Small intestine (tissue), 7 donors: ENCODE results near the gene SLIT1. TPM values are rescaled to one million over a fixed set of nuclear protein-coding genes. Genes with fewer than 3 reads are reported as not detected.
"Not testable (repeated sequence)": the region's sequence is repeated elsewhere in the genome, so short reads cannot be mapped to it uniquely, and the experiment has no call there.

ENCODE experiments used
- DNase-seq, 2 donors: peaks; one replicate each; pipeline versions ENCODE4 v3.0.0 to v3.0.0-alpha.2; 2013
- FAIRE-seq: peaks from 2 replicates; lab custom pipeline; 2012; peaks lifted over from hg19 to GRCh38; lab: Jason Lieb, UNC
- H3K27ac ChIP-seq, 3 donors: one replicate each; pipeline ENCODE4 v1.5.1; 2013; ENCODE audit warnings: low read length in 2 of 3, mild to moderate bottlenecking in 2 of 3, control low read depth in 1 of 3, inconsistent platforms in 1 of 3, low read depth in 1 of 3, moderate library complexity in 1 of 3
- H3K27me3 ChIP-seq, 3 donors: one replicate each; pipeline ENCODE4 v1.6.1; 2013; ENCODE audit warnings: low read length in 3 of 3, inconsistent platforms in 1 of 3; ENCODE audit not compliant: control insufficient read depth in 3 of 3, insufficient read depth in 3 of 3
- H3K36me3 ChIP-seq, 3 donors: one replicate each; pipeline ENCODE4 v1.6.1; 2013; ENCODE audit warnings: low read length in 3 of 3, inconsistent platforms in 1 of 3, low read depth in 1 of 3, mild to moderate bottlenecking in 1 of 3, moderate library complexity in 1 of 3; ENCODE audit not compliant: control insufficient read depth in 3 of 3, insufficient read depth in 2 of 3
- H3K4me1 ChIP-seq, 3 donors: one replicate each; pipeline ENCODE4 v1.6.1; 2013; ENCODE audit warnings: low read length in 2 of 3, inconsistent platforms in 1 of 3, low read depth in 1 of 3, mild to moderate bottlenecking in 1 of 3, moderate library complexity in 1 of 3; ENCODE audit not compliant: control insufficient read depth in 3 of 3, insufficient read depth in 2 of 3
- H3K4me3 ChIP-seq, 3 donors: one replicate each; pipeline ENCODE4 v1.5.1; 2013; ENCODE audit warnings: low read length in 3 of 3, control low read depth in 1 of 3, inconsistent platforms in 1 of 3, low read depth in 1 of 3, mild to moderate bottlenecking in 1 of 3, moderate library complexity in 1 of 3
- H3K9me3 ChIP-seq, 2 donors: one replicate each; pipeline ENCODE4 v1.6.1; 2013; ENCODE audit warnings: low read depth in 1 of 2, low read length in 1 of 2; ENCODE audit not compliant: control insufficient read depth in 2 of 2, insufficient read depth in 1 of 2
- WGBS, 3 donors: extraction: QIAGEN DNeasy Blood & Tissue Kit; methylation state at CpG; one replicate each; pipeline ENCODE4 v1.1.7; 2013; 5-methylcytosine and 5-hydroxymethylcytosine counted together
- polyA plus RNA-seq, 4 donors: library from polyadenylated mRNA; stranded (reverse) in 3 of 4; unstranded in 1 of 4; fragments of 200-250 nt in 3 of 4; fragments of 120-200 nt in 1 of 4; gene quantifications; one replicate each; pipeline versions ENCODE4 v1.2.1 to v1.2.3, GENCODE V29; 2013
- donor health status: healthy with polysubstance abuse.
- donor health status: control.
- donor health status: control.
- donor health status: Bipolar disorder and iron deficiency.
- donor health status: healthy.

The SLIT1 gene
- polyA plus RNA-seq, 4 donors, result under 0.01 to 0.40 (median 0.12) TPM; not detected in 1

DNA sequence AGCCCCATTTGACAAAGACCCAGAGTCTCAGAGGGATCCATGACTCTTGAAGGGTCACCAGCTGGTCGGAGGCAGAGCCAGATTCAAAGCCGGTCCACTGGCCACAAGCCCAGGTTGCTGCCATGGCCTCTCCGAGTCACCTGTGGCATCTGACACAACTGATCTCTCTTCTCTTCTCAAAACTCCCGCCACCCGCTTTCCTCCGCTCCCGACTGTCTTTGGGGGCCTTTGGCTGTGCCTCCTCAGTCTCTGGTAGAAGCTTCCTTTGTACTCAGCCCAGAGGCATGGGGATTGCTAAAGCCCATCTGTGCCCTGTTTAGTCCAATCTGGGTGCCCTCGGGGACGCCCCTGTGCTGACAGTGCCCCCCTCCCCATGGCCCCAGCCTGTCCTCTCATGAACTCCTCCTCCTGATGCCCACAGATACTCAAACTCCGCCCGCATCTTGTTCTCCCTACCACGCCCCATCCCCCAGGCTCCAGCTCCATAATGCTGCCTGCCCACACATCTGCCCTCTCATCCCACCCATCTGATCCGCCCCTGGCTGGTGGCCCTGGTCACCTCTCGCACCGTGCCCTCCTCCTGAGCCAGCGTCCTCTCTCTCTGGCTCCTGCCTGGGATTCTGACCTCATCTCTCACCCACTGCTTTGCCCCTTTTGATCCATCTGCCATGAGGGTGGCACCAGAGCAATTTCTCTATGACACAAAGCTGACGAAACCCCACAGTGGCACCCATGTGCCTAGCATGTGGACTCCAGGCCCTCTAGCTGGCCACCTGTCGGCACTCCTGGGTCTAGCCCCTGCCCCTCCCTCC lies 150.6 kb downstream of the SLIT1 start:
- no peak for DNase-seq
- no peak for FAIRE-seq
- 86 to 90% (median 87%) methylated on average over 18 of the region's 18 CpGs for WGBS, 3 donors

DNA sequence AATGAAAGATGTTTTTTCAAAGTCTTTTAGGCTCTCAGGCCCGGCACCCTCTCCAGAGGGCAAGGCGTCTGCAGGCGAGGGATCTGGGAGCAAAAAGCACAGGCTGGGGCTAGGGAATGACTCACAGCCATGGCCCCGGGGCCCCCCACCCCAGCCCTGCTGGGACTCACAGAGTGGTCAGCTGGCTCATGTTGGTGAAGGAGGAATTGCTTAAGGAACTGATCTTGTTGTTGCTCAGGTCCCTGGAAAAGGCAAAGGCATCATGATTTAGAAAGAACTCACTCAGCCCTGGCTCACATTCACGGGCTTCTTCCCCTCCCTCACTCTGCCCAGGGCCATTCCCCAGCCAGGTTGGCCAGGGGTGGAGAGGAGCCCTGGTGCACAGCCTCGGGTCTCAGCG lies 151.5 kb downstream of the SLIT1 start:
- Histone ChIP-seq H3K27me3 (no peaks in the 10 kb centered on the region), H3K4me1 (peaks cover 0 to 3% (median 0%) of the 10 kb centered on the region in 3 donors), H3K9me3 (no peaks in the 10 kb centered on the region), H3K27ac (no peak overlapping the region), H3K36me3 (no peaks in the 10 kb centered on the region), H3K4me3 (no peak overlapping the region)
- FAIRE-seq, result no peak
- WGBS, 3 donors, result 76 to 84% (median 79%) methylated on average over 7 of the region's 7 CpGs
- DNase-seq, result no peak

More for the DNA sequence above, 150.6 kb downstream of the SLIT1 start:
- Histone ChIP-seq H3K4me3 (no peak overlapping the region), H3K27me3 (no peaks in the 10 kb centered on the region), H3K27ac (no peak overlapping the region), H3K36me3 (no peaks in the 10 kb centered on the region), H3K4me1 (peaks cover 0 to 3% (median 0%) of the 10 kb centered on the region in 3 donors), H3K9me3 (no peaks in the 10 kb centered on the region)

DNA sequence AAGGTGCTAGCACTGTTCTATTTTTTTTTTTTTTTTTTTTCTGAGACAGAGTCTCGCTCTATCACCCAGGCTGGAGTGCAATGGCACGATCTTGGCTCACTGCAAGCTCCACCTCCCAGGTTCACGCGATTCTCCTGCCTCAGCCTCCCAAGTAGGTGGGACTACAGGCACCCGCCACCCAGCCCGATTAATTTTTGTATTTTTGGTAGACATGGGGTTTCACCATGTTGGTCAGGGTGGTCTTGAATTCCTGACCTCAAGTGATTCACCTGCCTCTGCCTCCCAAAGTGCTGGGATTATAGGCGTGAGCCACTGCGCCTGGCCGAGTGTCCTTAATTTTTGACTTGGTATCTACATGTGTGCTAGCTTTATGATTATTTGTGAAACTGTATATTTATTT lies 151.9 kb downstream of the SLIT1 start:
- not testable (repeated sequence) for H3K27me3 ChIP-seq, FAIRE-seq, DNase-seq, H3K4me1 ChIP-seq, H3K9me3 ChIP-seq, H3K27ac ChIP-seq, H3K36me3 ChIP-seq, H3K4me3 ChIP-seq
- 79 to 91% (median 89%) methylated on average over 9 of the region's 9 CpGs for WGBS, 3 donors

DNA sequence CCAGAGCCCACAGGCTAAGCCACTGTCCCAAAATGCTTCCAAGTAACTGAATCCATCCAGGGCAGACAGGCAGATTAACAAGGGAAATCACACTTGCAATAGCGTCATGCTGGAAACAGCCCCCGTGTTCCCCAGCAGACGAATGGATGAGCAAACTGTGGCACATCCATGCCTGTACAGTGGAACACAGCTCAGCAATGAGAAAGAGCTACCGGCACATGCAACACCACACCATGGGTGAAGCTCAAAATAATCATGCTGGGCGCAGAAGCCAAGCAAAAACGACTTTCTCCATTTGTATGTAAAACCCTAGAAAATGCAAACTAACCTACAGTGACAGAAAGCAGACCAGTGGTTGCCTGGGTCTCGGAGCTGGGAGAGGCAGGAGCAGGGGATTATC lies 153.1 kb downstream of the SLIT1 start:
- FAIRE-seq, result no peak

DNA sequence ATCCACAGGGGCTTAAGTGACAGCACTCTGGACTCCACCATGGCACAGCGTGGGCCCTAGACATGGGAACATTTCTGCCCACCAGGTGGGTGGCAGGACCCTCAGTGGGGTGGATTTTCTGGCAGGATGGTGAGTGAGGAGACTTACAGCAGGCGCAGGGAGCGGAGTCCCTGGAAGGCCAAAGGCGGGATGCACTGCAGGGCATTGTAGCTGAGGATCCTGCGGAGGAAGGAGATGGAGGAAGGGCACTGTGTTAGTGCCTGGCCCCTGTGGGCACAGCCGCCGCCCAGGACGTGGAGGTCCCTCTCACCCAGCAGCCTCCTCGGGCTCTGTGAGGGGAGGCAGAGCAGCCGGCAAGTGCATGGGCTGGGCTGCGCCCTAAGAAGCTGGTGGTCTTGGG lies 154.3 kb downstream of the SLIT1 start:
- 87 to 93% (median 93%) methylated on average over 11 of the region's 11 CpGs for WGBS, 3 donors
- no peak overlapping the region for H3K27ac ChIP-seq
- no peak for FAIRE-seq
- no peak overlapping the region for H3K4me3 ChIP-seq
- H3K4me1 ChIP-seq, result no peaks in the 10 kb centered on the region
- H3K36me3 ChIP-seq, result no peaks in the 10 kb centered on the region
- no peaks in the 10 kb centered on the region for H3K27me3 ChIP-seq
- no peak for DNase-seq
- H3K9me3 ChIP-seq, result no peaks in the 10 kb centered on the region

More for the DNA sequence above, 153.1 kb downstream of the SLIT1 start:
- Histone ChIP-seq H3K27me3 (no peaks in the 10 kb centered on the region), H3K9me3 (no peaks in the 10 kb centered on the region), H3K27ac (no peak overlapping the region), H3K36me3 (no peaks in the 10 kb centered on the region), H3K4me3 (no peak overlapping the region), H3K4me1 (peaks cover 0 to 3% (median 0%) of the 10 kb centered on the region in 3 donors)
- WGBS, 3 donors, result 57 to 77% (median 76%) methylated on average over 7 of the region's 7 CpGs
- DNase-seq, result no peak

DNA sequence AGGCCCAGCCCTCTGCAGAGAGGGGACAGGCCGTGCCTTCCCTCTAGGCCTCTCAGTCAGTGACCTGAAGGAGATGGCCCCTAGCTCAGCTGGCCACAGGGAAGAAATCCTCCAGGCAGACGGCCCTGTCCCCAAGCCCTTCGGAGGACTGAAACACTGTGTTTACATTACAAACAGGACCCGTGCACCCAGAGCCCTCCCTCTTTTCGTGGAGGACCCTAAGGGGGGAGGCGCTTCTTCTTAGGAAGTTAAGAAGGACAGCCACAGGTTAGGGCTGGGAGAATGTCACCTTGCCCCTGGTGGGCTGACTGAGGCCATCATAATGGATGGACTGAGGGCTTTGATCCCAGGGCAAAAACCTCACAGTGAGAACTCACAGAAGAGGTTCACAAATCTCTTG lies 154.9 kb downstream of the SLIT1 start:
- H3K36me3 ChIP-seq, result no peaks in the 10 kb centered on the region
- DNase-seq (no peak), FAIRE-seq (no peak)
- no peaks in the 10 kb centered on the region for H3K27me3 ChIP-seq
- no peak overlapping the region for H3K4me3 ChIP-seq
- H3K4me1 ChIP-seq, result no peaks in the 10 kb centered on the region
- H3K9me3 ChIP-seq, result no peaks in the 10 kb centered on the region
- WGBS, 3 donors, result 67 to 79% (median 78%) methylated on average over 6 of the region's 6 CpGs
- no peak overlapping the region for H3K27ac ChIP-seq

DNA sequence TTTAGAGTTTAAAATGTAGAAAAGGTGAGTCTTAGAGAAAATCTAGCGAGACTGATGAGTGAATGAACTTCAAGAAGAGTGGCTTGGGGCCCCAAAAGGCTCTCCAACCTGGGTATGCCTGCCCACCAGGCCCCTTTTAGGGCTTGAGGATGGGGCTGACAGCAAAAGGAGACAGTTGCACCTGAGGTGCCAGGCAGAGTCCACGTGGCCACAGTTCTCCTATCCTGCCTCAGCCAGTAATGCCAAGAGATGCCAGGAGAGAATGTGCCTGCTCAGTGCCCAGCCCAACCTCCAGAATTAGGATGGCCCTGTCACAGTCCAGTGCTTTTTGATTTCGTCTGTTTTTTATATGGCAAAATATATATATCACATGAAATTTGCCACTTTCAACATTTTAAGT lies 156.5 kb downstream of the SLIT1 start:
- DNase-seq (no peak), FAIRE-seq (no peak)
- 77 to 87% (median 83%) methylated on average over 3 of the region's 3 CpGs for WGBS, 3 donors
- Histone ChIP-seq H3K4me1 (peaks cover 0 to 3% (median under 1%) of the 10 kb centered on the region in 3 donors), H3K9me3 (no peaks in the 10 kb centered on the region), H3K36me3 (no peaks in the 10 kb centered on the region), H3K4me3 (no peak overlapping the region), H3K27me3 (no peaks in the 10 kb centered on the region), H3K27ac (no peak overlapping the region)

DNA sequence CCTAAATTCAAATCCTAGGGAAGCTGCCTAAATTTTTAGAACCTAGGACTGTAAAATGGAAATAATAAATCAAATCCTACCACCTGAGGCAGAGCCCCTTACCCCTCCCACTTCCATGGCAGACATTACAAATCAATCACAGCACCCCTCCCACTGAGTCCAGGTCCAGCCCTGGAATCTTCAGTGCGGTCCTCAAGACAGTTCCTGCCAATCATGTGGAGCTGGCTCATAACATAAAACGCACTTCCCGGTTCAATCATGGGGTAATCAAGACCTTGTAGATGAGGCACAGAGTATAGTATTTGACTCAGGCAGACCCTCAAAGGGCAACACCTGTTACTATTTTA lies 157.0 kb downstream of the SLIT1 start:
- no peaks in the 10 kb centered on the region for H3K36me3 ChIP-seq
- DNase-seq (no peak), FAIRE-seq (no peak)
- H3K4me1 ChIP-seq, result peaks cover 0 to 8% (median 6%) of the 10 kb centered on the region in 3 donors
- H3K27ac ChIP-seq, result no peak overlapping the region
- H3K27me3 ChIP-seq, result no peaks in the 10 kb centered on the region
- WGBS, 3 donors, result 90 to 92% (median 92%) methylated on average over 3 of the region's 3 CpGs
- H3K9me3 ChIP-seq, result no peaks in the 10 kb centered on the region
- H3K4me3 ChIP-seq, result no peak overlapping the region
